D721Med (cell line): ENCODE results near the gene ARL5C.

Experiments used
- DNase-seq: peaks from one replicate; pipeline ENCODE4 v3.0.0; 2011; ENCODE audit warnings: low spot score; ENCODE audit not compliant: insufficient read length
- FAIRE-seq: peaks from 2 replicates; lab custom pipeline; 2011; peaks lifted over from hg19 to GRCh38; lab: Jason Lieb, UNC
- TF ChIP-seq, protein P1 (sequence below): IDR thresholded peaks from 2 replicates; pipeline ENCODE4 v1.5.1; 2012; ENCODE audit warnings: mild to moderate bottlenecking, control low read depth; ENCODE audit not compliant: insufficient read depth; ENCODE audit errors: missing control alignments

Gene ARL5C

GRCh38 chr17:39141915-39142664, 23.9 kb downstream of the ARL5C start:
- FAIRE-seq (no peak), DNase-seq (no peak)
- TF ChIP-seq, protein P1, sequence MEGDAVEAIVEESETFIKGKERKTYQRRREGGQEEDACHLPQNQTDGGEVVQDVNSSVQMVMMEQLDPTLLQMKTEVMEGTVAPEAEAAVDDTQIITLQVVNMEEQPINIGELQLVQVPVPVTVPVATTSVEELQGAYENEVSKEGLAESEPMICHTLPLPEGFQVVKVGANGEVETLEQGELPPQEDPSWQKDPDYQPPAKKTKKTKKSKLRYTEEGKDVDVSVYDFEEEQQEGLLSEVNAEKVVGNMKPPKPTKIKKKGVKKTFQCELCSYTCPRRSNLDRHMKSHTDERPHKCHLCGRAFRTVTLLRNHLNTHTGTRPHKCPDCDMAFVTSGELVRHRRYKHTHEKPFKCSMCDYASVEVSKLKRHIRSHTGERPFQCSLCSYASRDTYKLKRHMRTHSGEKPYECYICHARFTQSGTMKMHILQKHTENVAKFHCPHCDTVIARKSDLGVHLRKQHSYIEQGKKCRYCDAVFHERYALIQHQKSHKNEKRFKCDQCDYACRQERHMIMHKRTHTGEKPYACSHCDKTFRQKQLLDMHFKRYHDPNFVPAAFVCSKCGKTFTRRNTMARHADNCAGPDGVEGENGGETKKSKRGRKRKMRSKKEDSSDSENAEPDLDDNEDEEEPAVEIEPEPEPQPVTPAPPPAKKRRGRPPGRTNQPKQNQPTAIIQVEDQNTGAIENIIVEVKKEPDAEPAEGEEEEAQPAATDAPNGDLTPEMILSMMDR = no peak

DNA sequence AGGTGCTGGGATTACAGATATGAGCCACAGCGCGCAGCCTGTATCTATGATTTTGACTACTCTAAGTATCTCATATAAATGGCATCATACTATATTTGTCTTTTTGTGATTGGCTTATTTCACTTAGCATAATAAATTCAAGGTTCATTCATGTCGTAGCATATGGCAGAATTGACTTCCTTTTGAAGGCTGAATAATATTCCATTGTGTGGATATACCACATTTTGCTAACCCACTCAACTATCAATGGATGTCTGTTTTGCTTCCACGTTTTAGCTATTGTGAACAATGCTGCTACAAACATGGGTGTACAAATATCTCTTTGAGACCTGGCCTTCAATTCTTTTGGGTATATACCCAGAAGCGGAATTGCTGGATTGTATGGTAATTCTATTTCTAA, 24.7 kb downstream of the ARL5C start:
- FAIRE-seq (no peak), DNase-seq (no peak)
- TF ChIP-seq, protein P1 = no peak

GRCh38 chr17:39139561-39139960, 26.4 kb downstream of the ARL5C start:
- FAIRE-seq = no peak
- no peak for DNase-seq
- TF ChIP-seq, protein P1 = no peak

- FAIRE-seq (no peak), DNase-seq (no peak)
- TF ChIP-seq, protein P1 = no peak
Measured at GRCh38 chr17:39139161-39139511, 26.8 kb downstream of the ARL5C start.

GRCh38 chr17:39138431-39139160, 27.4 kb downstream of the ARL5C start:
- FAIRE-seq = no peak

GRCh38 chr17:39134878-39135277, 31.1 kb downstream of the ARL5C start:
- no peak for FAIRE-seq
- DNase-seq = no peak
- TF ChIP-seq, protein P1 = no peak

More at GRCh38 chr17:39138431-39139160, 27.4 kb downstream of the ARL5C start:
- TF ChIP-seq, protein P1 = no peak
- no peak for DNase-seq

DNA sequence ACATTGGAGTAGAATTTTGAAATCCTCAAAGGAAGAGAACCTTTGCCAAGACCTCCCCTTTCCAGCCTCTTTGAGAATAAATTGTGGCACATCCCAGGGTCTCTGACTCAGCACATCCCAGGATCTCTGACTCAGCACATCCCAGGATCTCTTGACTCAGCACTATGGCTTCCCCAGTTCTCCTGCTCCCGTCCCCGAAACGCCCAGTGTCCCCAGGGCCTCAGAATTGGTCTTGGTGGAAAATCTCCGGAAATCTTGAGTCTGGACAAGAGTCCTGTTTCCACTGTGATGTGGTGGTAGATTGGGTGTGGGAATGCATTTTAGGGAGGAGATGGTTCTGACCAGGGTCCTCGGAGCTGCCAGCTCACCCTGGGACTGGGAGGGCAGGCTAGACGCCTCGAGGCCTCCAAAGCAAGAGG, 33.8 kb downstream of the ARL5C start:
- no peak for FAIRE-seq
- TF ChIP-seq, protein P1 = no peak
- no peak for DNase-seq
